GM12878 (cell line): Measurements from ENCODE around the gene SUFU. TPM values are rescaled to one million over a fixed set of nuclear protein-coding genes. Genes with fewer than 3 reads are reported as not detected.

Source experiments
- ATAC-seq: fragments of 200-7000 bp; cut with Tn5 transposase; 3 replicates; pipeline ENCODE4 v1.9.1; 2020; ENCODE audit warnings: mild to moderate bottlenecking, moderate library complexity
- BruUV-seq: library from RNA; stranded (reverse); fragments of 400-500 nt; replicated peaks from 2 replicates; lab custom pipeline; 2021; lab: Mats Ljungman, UMichigan
- CTCF ChIA-PET: fragments of 300-600 bp; sonication (Branson Sonifier 250); formaldehyde crosslinking; extraction: SDS; loops from one replicate; lab custom pipeline; 2021; ENCODE audit warnings: inconsistent platforms; lab: Yijun Ruan, JAX
- POLR2A ChIA-PET: fragments of 350-600 bp; formaldehyde crosslinking; extraction: SDS; loops from one replicate; lab custom pipeline; 2021; ENCODE audit warnings: inconsistent platforms; lab: Charles Lee
- RAD21 ChIA-PET: fragments of 300-600 bp; sonication (Branson Sonifier 250); formaldehyde crosslinking; loops from one replicate; lab custom pipeline; 2023; ENCODE audit warnings: antibody characterized with exemption; ENCODE audit not compliant: unreplicated experiment; lab: Charles Lee
- SMC1A ChIA-PET: fragments of 300-600 bp; sonication (Branson Sonifier 250); formaldehyde crosslinking; loops from one replicate; lab custom pipeline; 2023; ENCODE audit not compliant: unreplicated experiment, uncharacterized antibody; lab: Charles Lee
- DNase-seq: peaks from one replicate; pipeline ENCODE4 v3.0.0-alpha.2; 2011; ENCODE audit warnings: low read depth, low spot score
- FAIRE-seq: peaks from 3 replicates; lab custom pipeline; 2011; peaks lifted over from hg19 to GRCh38; lab: Jason Lieb, UNC
- H2AFZ ChIP-seq: 2 replicates; pipeline ENCODE4 v1.6.0; 2011; ENCODE audit warnings: low read depth, low read length, control low read depth; ENCODE audit not compliant: control insufficient read depth
- H3K27ac ChIP-seq: 2 replicates; pipeline ENCODE4 v1.5.1; 2011; ENCODE audit warnings: control low read depth; ENCODE audit not compliant: control insufficient read depth, insufficient read depth
- H3K27me3 ChIP-seq, 2 experiments: replicated peaks in 1 of 2; 2 replicates each; pipeline versions ENCODE4 v1.6.0 to v1.6.1; 2011; ENCODE audit warnings: low read length in 1 of 2; ENCODE audit not compliant: control insufficient read depth in 2 of 2, insufficient read depth in 2 of 2
- H3K36me3 ChIP-seq, 2 experiments: 2 replicates each; pipeline ENCODE4 v1.5.1; 2011; ENCODE audit warnings: low read length in 1 of 2; ENCODE audit not compliant: control insufficient read depth in 2 of 2, insufficient read depth in 2 of 2
- H3K4me1 ChIP-seq: 2 replicates; pipeline ENCODE4 v1.6.1; 2011; ENCODE audit warnings: mild to moderate bottlenecking, low read length, moderate library complexity, mixed read lengths; ENCODE audit not compliant: control insufficient read depth, insufficient read depth
- H3K4me2 ChIP-seq: 2 replicates; pipeline ENCODE4 v1.6.0; 2011; ENCODE audit warnings: control low read depth; ENCODE audit not compliant: control insufficient read depth, insufficient read depth
- H3K4me3 ChIP-seq: fragments of 200-600 bp; sonication (generic); 2 replicates; pipeline ENCODE4 v1.5.1; 2016
- H3K79me2 ChIP-seq: 2 replicates; pipeline ENCODE4 v1.6.0; 2011; ENCODE audit warnings: low read length; ENCODE audit not compliant: control insufficient read depth, insufficient read depth
- H3K9ac ChIP-seq: 2 replicates; pipeline ENCODE4 v1.8.0; 2011; ENCODE audit warnings: low read length, control low read depth, mixed read lengths; ENCODE audit not compliant: control insufficient read depth, insufficient read depth
- H3K9me3 ChIP-seq: replicated peaks from 3 replicates; pipeline ENCODE4 v1.5.1; 2011; ENCODE audit warnings: mild to moderate bottlenecking, low read length; ENCODE audit not compliant: control insufficient read depth, insufficient read depth
- H4K20me1 ChIP-seq: 2 replicates; pipeline ENCODE4 v1.6.0; 2011; ENCODE audit not compliant: control insufficient read depth, insufficient read depth
- ATF2 ChIP-seq: IDR thresholded peaks from 2 replicates; pipeline ENCODE4 v1.6.1; 2012; ENCODE audit warnings: low read length, inconsistent platforms
- BCLAF1 ChIP-seq: fragments of 450-650 bp; IDR thresholded peaks from 2 replicates; pipeline ENCODE4 v1.6.1; 2017; ENCODE audit warnings: antibody characterized with exemption, mild to moderate bottlenecking, moderate library complexity
- CREM ChIP-seq: IDR thresholded peaks from 2 replicates; pipeline ENCODE4 v1.6.1; 2014; ENCODE audit warnings: antibody characterized with exemption, low read depth
- EGR1 ChIP-seq, 2 experiments: IDR thresholded peaks; 1 replicate in 1 of 2; 2 replicates in 1 of 2; pipeline ENCODE4 v1.6.1; 2011 to 2012; ENCODE audit warnings: low read depth in 2 of 2, low read length in 2 of 2, borderline replicate concordance in 1 of 2, mild to moderate bottlenecking in 1 of 2, moderate library complexity in 1 of 2
- ESRRA ChIP-seq: IDR thresholded peaks from 2 replicates; pipeline ENCODE4 v1.6.1; 2012; ENCODE audit warnings: mild to moderate bottlenecking, low read length, improper control_type of control experiment
- MAX ChIP-seq: IDR thresholded peaks from 2 replicates; pipeline ENCODE4 v1.6.1; 2012; ENCODE audit warnings: low read depth, low read length, improper control_type of control experiment
- MTA2 ChIP-seq: fragments of 450-650 bp; IDR thresholded peaks from 2 replicates; pipeline ENCODE4 v1.6.1; 2016; ENCODE audit warnings: low read depth, mild to moderate bottlenecking, moderate library complexity
- NFXL1 ChIP-seq: fragments of 450-650 bp; IDR thresholded peaks from 2 replicates; pipeline ENCODE4 v1.6.1; 2017; ENCODE audit warnings: antibody characterized with exemption, mild to moderate bottlenecking, borderline replicate concordance
- RBBP5 ChIP-seq: fragments of 200-600 bp; sonication (generic); conservative IDR thresholded peaks from 2 replicates; pipeline ENCODE4 v1.6.1; 2016
- TCF12 ChIP-seq: IDR thresholded peaks from 2 replicates; pipeline ENCODE4 v1.6.1; 2011; ENCODE audit warnings: low read depth, mild to moderate bottlenecking, low read length
- TCF7 ChIP-seq: IDR thresholded peaks from 2 replicates; pipeline ENCODE4 v1.6.1; 2014; ENCODE audit warnings: antibody characterized with exemption, borderline replicate concordance
- ZBED1 ChIP-seq: IDR thresholded peaks from 2 replicates; pipeline ENCODE4 v1.6.1; 2016; ENCODE audit warnings: borderline replicate concordance
- ZBTB33 ChIP-seq: fragments of 450-650 bp; IDR thresholded peaks from 2 replicates; pipeline ENCODE4 v1.6.1; 2017; ENCODE audit warnings: mild to moderate bottlenecking
- ZBTB4 ChIP-seq: fragments of 450-650 bp; formaldehyde crosslinking; IDR thresholded peaks from 2 replicates; pipeline ENCODE4 v1.4.0; 2022; ENCODE audit warnings: mild to moderate bottlenecking, moderate library complexity
- WGBS: methylation state at CpG from one replicate; pipeline ENCODE4 v1.1.6; 2016; ENCODE audit warnings: low lambda C conversion rate; ENCODE audit not compliant: insufficient replicate concordance, insufficient coverage; ENCODE audit errors: missing lambda C conversion rate; 5-methylcytosine and 5-hydroxymethylcytosine counted together
- in situ Hi-C: fragments of 300-500 bp; cut with MboI; formaldehyde crosslinking; loops from 9 replicates; pipeline ENCODE4 v1.14.3; 2018; ENCODE audit warnings: mixed read lengths
- intact Hi-C: fragments of 100-400 bp; cut with micrococcal nuclease; formaldehyde crosslinking; loops from one replicate; pipeline ENCODE4 v1.14.2; 2022; ENCODE audit not compliant: unreplicated experiment
- polyA plus RNA-seq, 11 experiments: library from polyadenylated mRNA; depleted of rRNA in 4 of 11; unstranded in 6 of 11; stranded (reverse) in 5 of 11; fragments of >200 nt; fragmentation: Nextera tagmentation in 4 of 11; fragmentation: Illumina TruSeq in 1 of 11; extraction: Ambion mirVana in 4 of 11; extraction: Trizol in 1 of 11; gene quantifications; 1 replicate in 1 of 11; 2 replicates in 10 of 11; pipeline versions ENCODE4 v1.2.1 to v1.2.3, GENCODE V29; 2011 to 2016; ENCODE audit warnings: inconsistent platforms in 2 of 11, missing spikeins in 2 of 11, low read depth in 1 of 11
- total RNA-seq, 4 experiments: library from RNA; depleted of rRNA in 3 of 4; stranded (reverse); fragments of >200 nt in 3 of 4; fragmentation: Illumina TruSeq in 1 of 4; extraction: Trizol in 1 of 4; gene quantifications; 2 replicates each; pipeline versions ENCODE4 v1.2.1 to v1.2.3, GENCODE V29; 2013 to 2021

Gene SUFU
- total and polyA plus RNA-seq, 10 of the 15 experiments (the other 5 are each of a cell fraction or from before 2014, with no cell fraction given) = 0.68 to 7.7 (median 2.4) TPM

GRCh38 chr10:102499356-102499755 is 4.4 kb upstream of the SUFU start:
- ChIA-PET RAD21 (interaction anchor here (0.9 to 3.1 kb wide), 2 partner anchors 84 to 270 kb away, joined by 3 to 17 read pairs; no protein-coding TSS in a partner anchor), CTCF (interaction anchor here (1.3 to 4.9 kb wide), 4 partner anchors 20 to 269 kb away, joined by 5 to 45 read pairs (median 6); no protein-coding TSS in a partner anchor), POLR2A (interaction anchor here (0.6 to 1.2 kb wide), 2 partner anchors 12 to 35 kb away, joined by 4 read pairs; no protein-coding TSS in a partner anchor), SMC1A (interaction anchor here (1.1 to 1.8 kb wide), 2 partner anchors 63 to 84 kb away, joined by 3 to 7 read pairs; no protein-coding TSS in a partner anchor)
- Histone ChIP-seq H3K9ac (no peak overlapping the region), H3K4me3 (peak overlapping the region; percentile 43; the same call in 1 of the 2 replicates), H3K27me3 (no peaks in the 10 kb centered on the region), H3K9me3 (no peaks in the 10 kb centered on the region), H3K4me1 (0 out of 2 replicates have a peak, but pooled peaks cover 4% of the 10 kb centered on the region), H3K36me3 (no peaks in the 10 kb centered on the region), H3K27ac (no peak overlapping the region), H3K4me2 (no peak overlapping the region), H2AFZ (no peak overlapping the region), H4K20me1 (no peaks in the 10 kb centered on the region), H3K79me2 (peaks cover 58% of the 10 kb centered on the region)
- in situ Hi-C loops (no loop called here), intact Hi-C loops (no loop called here)
- FAIRE-seq = no peak
- WGBS = 96% methylated on average over 3 of the region's 3 CpGs
- no peak for ATAC-seq
- no peak for DNase-seq
- BruUV-seq = no TSS peak
- no peak for TF ChIP-seq RBBP5
- TF ChIP-seq ZBTB4 = no peak
- TF ChIP-seq TCF7 = no peak
- no peak for TF ChIP-seq NFXL1
- TF ChIP-seq ZBTB33 = no peak
- TF ChIP-seq MAX = no peak
- TF ChIP-seq MTA2 = no peak
- TF ChIP-seq TCF12 = no peak
- TF ChIP-seq ATF2 = no peak
- TF ChIP-seq EGR1 (IDR thresholded peaks at IDR 0.05; ENCODE audit: borderline replicate concordance in 1 of 2, low read depth in 2 of 2, low read length in 2 of 2) = no peak
- TF ChIP-seq ZBED1 = no peak
- no peak for TF ChIP-seq ESRRA
- no peak for TF ChIP-seq CREM
- TF ChIP-seq BCLAF1 = no peak
